Heart right ventricle (tissue), 16 donors: ENCODE measurements around the gene PRPF8. TPM values are rescaled to one million over a fixed set of nuclear protein-coding genes. Genes with fewer than 3 reads are reported as not detected.
A peak's percentile ranks its signal among the peaks of the same experiment; 100 is the strongest.

Experiments
- ATAC-seq, 8 donors: fragments of 200-7000 bp; cut with Tn5 transposase; one replicate each; pipeline ENCODE4 v1.9.1; 2020; ENCODE audit warnings: mild to moderate bottlenecking in 8 of 8, moderate library complexity in 8 of 8, moderate number of reproducible peaks in 1 of 8
- DNase-seq, 2 donors: peaks; one replicate each; pipeline ENCODE4 v3.0.0-alpha.2; 2020
- H3K27ac ChIP-seq, 10 donors: fragments of 200-600 bp; sonication (generic) in 2 of 10; one replicate each; pipeline versions ENCODE4 v1.5.0 to v1.8.0; 2020 to 2022; ENCODE audit warnings: mild to moderate bottlenecking in 3 of 10
- H3K27me3 ChIP-seq, 7 donors: fragments of 200-600 bp; one replicate each; pipeline ENCODE4 v1.8.0; 2021 to 2022; ENCODE audit warnings: mild to moderate bottlenecking in 2 of 7
- H3K36me3 ChIP-seq, 9 donors: fragments of 200-600 bp; sonication (generic) in 1 of 9; one replicate each; pipeline versions ENCODE4 v1.5.0 to v1.8.0; 2020 to 2022; ENCODE audit warnings: mild to moderate bottlenecking in 2 of 9
- H3K4me1 ChIP-seq, 9 donors: fragments of 200-600 bp; sonication (generic) in 1 of 9; one replicate each; pipeline versions ENCODE4 v1.5.0 to v1.8.0; 2020 to 2022; ENCODE audit warnings: mild to moderate bottlenecking in 4 of 9
- H3K4me3 ChIP-seq, 10 donors: fragments of 200-600 bp; sonication (generic) in 2 of 10; one replicate each; pipeline versions ENCODE4 v1.5.0 to v1.8.0; 2020 to 2022; ENCODE audit warnings: mild to moderate bottlenecking in 7 of 10, moderate library complexity in 2 of 10
- H3K9me3 ChIP-seq, 11 donors: fragments of 200-600 bp in 10 of 11; sonication (generic) in 2 of 11; one replicate each; pipeline versions ENCODE4 v1.5.0 to v1.8.0; 2013 to 2022; ENCODE audit warnings: mild to moderate bottlenecking in 2 of 11, control low read depth in 1 of 11, moderate library complexity in 1 of 11
- CTCF ChIP-seq, 9 donors: fragments of 200-600 bp; sonication (generic) in 2 of 9; IDR thresholded peaks; one replicate each; pipeline versions ENCODE4 v1.5.0 to v1.8.0; 2021 to 2022; ENCODE audit warnings: antibody characterized with exemption in 9 of 9, mild to moderate bottlenecking in 5 of 9, moderate library complexity in 1 of 9
- WGBS, 2 donors: extraction: QIAGEN DNeasy Blood & Tissue Kit; methylation state at CpG; one replicate each; pipeline ENCODE4 v1.1.7; 2013; ENCODE audit warnings: inconsistent platforms in 1 of 2; 5-methylcytosine and 5-hydroxymethylcytosine counted together
- intact Hi-C, 10 donors: fragments of 100-400 bp; cut with DNase I; formaldehyde crosslinking; loops; one replicate each; pipeline versions ENCODE4 v1.11.1 to v1.14.2; 2022
- polyA plus RNA-seq, 2 donors: library from polyadenylated mRNA; stranded (reverse); fragments of 200-250 nt; gene quantifications; one replicate each; pipeline ENCODE4 v1.2.3, GENCODE V29; 2013
- total RNA-seq, 10 donors: library from RNA; stranded (reverse); fragmentation: NEBNext Ultra II Directional in 3 of 10; extraction: Animal tissue kit (Norgen Biotek cat#: 25700) in 3 of 10; gene quantifications; one replicate each; pipeline versions ENCODE4 v1.2.1 to v1.2.4, GENCODE V29; 2021 to 2023
- donor health status: Arrhythmogenic right ventricular cardiomyopathy.
- donor health status: ischemic (EF 13 %, LVEDD 7.1; RV severe dilation, severe dysfunction).
- donor health status: healthy with polysubstance abuse.
- donor health status: DM: no; HTN: yes; CAD: no.
- donor health status: DM: no; HTN: no; CAD: no.
- donor health status: ischemic (EF 25% LVEDD 6.9; RV normal size, moderate dysfunction).
- donor health status: ischemic (EF 25% LVEDD 5.7; RV mildly dilated, moderate dysfunction).
- donor health status: healthy.
- donor health status: DM: yes; HTN: yes; CAD: no.
- donor health status: Ischemic cardiomyopathy.
- donor health status: ischemic (EF 35%, LVEDD 5.7; RV mildly dilated, moderate dysfunction).
- donor health status: nonischemic (EF 11% LVEDD 7.7; RV severe dilation, severe dysfunction).
- donor health status: DM: yes; HTN: yes; CAD: no.
- donor health status: PGD.
- donor health status: ischemic (EF 29% LVEDD 5.4; RV normal size, mild dysfunction).
- donor health status: nonischemic (EF 23%, LVEDD 6.1; RV moderate dilation, normal function).

The PRPF8 gene
- total and polyA plus RNA-seq, 12 donors: 79.1 to 205 (median 173) TPM

- DNase-seq (no peak), ATAC-seq (peak in 3 of 8 donors; percentile 2 to 11 (median 6))
- H3K27ac ChIP-seq: no peak overlapping the region
- H3K36me3 ChIP-seq: peaks cover 0 to 77% (median 15%) of the 10 kb centered on the region in 9 donors
- WGBS, 2 donors: 76 to 80% methylated on average over 19 of the region's 19 CpGs
- no peaks in the 10 kb centered on the region for H3K9me3 ChIP-seq
- no peaks in the 10 kb centered on the region for H3K27me3 ChIP-seq
- H3K4me1 ChIP-seq: peaks cover 1 to 29% (median 7%) of the 10 kb centered on the region in 9 donors
- intact Hi-C loops: no loop called here
- no peak for TF ChIP-seq CTCF (IDR thresholded peaks at IDR 0.05)
- H3K4me3 ChIP-seq: no peak overlapping the region
Observed at GRCh38 chr17:1638624-1639300, 45.9 kb downstream of the PRPF8 start.

GRCh38 chr17:1638171-1638590 lies 46.5 kb downstream of the PRPF8 start:
- DNase-seq: no peak
- no peak for TF ChIP-seq CTCF (IDR thresholded peaks at IDR 0.05)
- WGBS, 2 donors: 76 to 83% methylated on average over 17 of the region's 17 CpGs
- no peaks in the 10 kb centered on the region for H3K9me3 ChIP-seq
- peaks cover 0 to 83% (median 15%) of the 10 kb centered on the region in 9 donors for H3K36me3 ChIP-seq
- H3K4me3 ChIP-seq: no peak overlapping the region
- H3K4me1 ChIP-seq: peaks cover 0 to 28% (median 6%) of the 10 kb centered on the region in 9 donors
- peak overlapping the region in 1 of 10 donors; percentile 11 for H3K27ac ChIP-seq
- intact Hi-C loops: no loop called here
- no peaks in the 10 kb centered on the region for H3K27me3 ChIP-seq
- ATAC-seq: no peak

GRCh38 chr17:1636732-1637285 lies 47.9 kb downstream of the PRPF8 start:
- Histone ChIP-seq H3K27ac (peak overlapping the region in 2 of 10 donors; percentile 4 to 31), H3K9me3 (no peaks in the 10 kb centered on the region), H3K36me3 (peaks cover 0 to 79% (median 15%) of the 10 kb centered on the region in 9 donors), H3K4me3 (no peak overlapping the region), H3K27me3 (no peaks in the 10 kb centered on the region), H3K4me1 (peaks cover 0 to 28% (median 6%) of the 10 kb centered on the region in 9 donors)
- ATAC-seq (no peak), DNase-seq (no peak)
- intact Hi-C loops: no loop called here
- TF ChIP-seq CTCF (IDR thresholded peaks at IDR 0.05): no peak
- 86 to 89% methylated on average over 15 of the region's 15 CpGs for WGBS, 2 donors

GRCh38 chr17:1635675-1636465 lies 48.8 kb downstream of the PRPF8 start:
- intact Hi-C loops: no loop called here
- H3K27me3 ChIP-seq: no peaks in the 10 kb centered on the region
- ATAC-seq (peak in 1 of 8 donors; percentile 15), DNase-seq (no peak)
- H3K4me1 ChIP-seq: peaks cover 0 to 25% (median 10%) of the 10 kb centered on the region in 9 donors
- TF ChIP-seq CTCF (IDR thresholded peaks at IDR 0.05): no peak
- WGBS, 2 donors: 83 to 85% methylated on average over 10 of the region's 10 CpGs
- peaks cover 0 to 75% (median 15%) of the 10 kb centered on the region in 9 donors for H3K36me3 ChIP-seq
- H3K4me3 ChIP-seq: no peak overlapping the region
- no peaks in the 10 kb centered on the region for H3K9me3 ChIP-seq
- H3K27ac ChIP-seq: peak overlapping the region in 1 of 10 donors; percentile 31
